CD4-positive, alpha-beta T cell (primary cell): ENCODE measurements around the gene PI4KB. TPM values are rescaled to one million over a fixed set of nuclear protein-coding genes. Genes with fewer than 3 reads are reported as not detected.

Source experiments
- ATAC-seq: fragments of 200-7000 bp; cut with Tn5 transposase; one replicate; pipeline ENCODE4 v1.10.0; 2022; ENCODE audit warnings: mild to moderate bottlenecking; ENCODE audit not compliant: poor library complexity
- CTCF ChIA-PET: fragments of 350-600 bp; sonication (Branson Sonifier 250); formaldehyde crosslinking; loops from one replicate; lab custom pipeline; 2021; ENCODE audit warnings: antibody characterized with exemption, inconsistent platforms; lab: Charles Lee
- POLR2A ChIA-PET: fragments of 350-600 bp; sonication (Branson Sonifier 250); formaldehyde crosslinking; loops from one replicate; lab custom pipeline; 2021; ENCODE audit warnings: antibody characterized with exemption, inconsistent platforms; lab: Charles Lee
- DNase-seq, 14 experiments: peaks; one replicate each; pipeline ENCODE4 v3.0.0-alpha.2; 2013 to 2020; ENCODE audit warnings: mixed read lengths in 2 of 14
- H3K27ac ChIP-seq, 2 donors: one replicate each; pipeline versions ENCODE4 v1.5.1 to v1.7.0; 2013; ENCODE audit warnings: low read length in 2 of 2, low read depth in 1 of 2, mild to moderate bottlenecking in 1 of 2
- H3K27me3 ChIP-seq, 2 experiments: 1 replicate in 1 of 2; 2 replicates in 1 of 2; pipeline versions ENCODE4 v1.6.1 to v1.7.0; 2013; ENCODE audit warnings: low read length in 2 of 2, control low read depth in 1 of 2, mild to moderate bottlenecking in 1 of 2, moderate library complexity in 1 of 2; ENCODE audit not compliant: insufficient read depth in 2 of 2, control insufficient read depth in 1 of 2
- H3K36me3 ChIP-seq: one replicate; pipeline ENCODE4 v1.6.1; 2013; ENCODE audit warnings: low read length, control low read depth; ENCODE audit not compliant: insufficient read depth
- H3K4me1 ChIP-seq: one replicate; pipeline ENCODE4 v1.6.1; 2013; ENCODE audit warnings: low read length, control low read depth; ENCODE audit not compliant: insufficient read depth
- H3K4me3 ChIP-seq: one replicate; pipeline ENCODE4 v1.5.1; 2013; ENCODE audit warnings: mild to moderate bottlenecking, low read length, moderate library complexity
- H3K9me3 ChIP-seq, 2 experiments: 1 replicate in 1 of 2; 2 replicates in 1 of 2; pipeline versions ENCODE4 v1.6.1 to v1.7.0; 2013; ENCODE audit warnings: low read length in 2 of 2, mild to moderate bottlenecking in 2 of 2, control low read depth in 1 of 2, moderate library complexity in 1 of 2; ENCODE audit not compliant: control insufficient read depth in 1 of 2, insufficient read depth in 1 of 2
- H3K27ac Mint-ChIP-seq: one replicate; pipeline ENCODE4 v1.8.0; 2020; ENCODE audit warnings: mixed read lengths
- H3K27me3 Mint-ChIP-seq: one replicate; pipeline ENCODE4 v1.8.0; 2021; ENCODE audit warnings: mixed read lengths
- H3K36me3 Mint-ChIP-seq: one replicate; pipeline ENCODE4 v1.8.0; 2021; ENCODE audit warnings: low read depth, mixed read lengths
- H3K4me1 Mint-ChIP-seq: one replicate; pipeline ENCODE4 v1.8.0; 2021; ENCODE audit warnings: low read depth, mixed read lengths
- H3K4me3 Mint-ChIP-seq: one replicate; pipeline ENCODE4 v1.8.0; 2020; ENCODE audit warnings: mild to moderate bottlenecking, mixed read lengths
- H3K9me3 Mint-ChIP-seq: one replicate; pipeline ENCODE4 v1.8.0; 2020; ENCODE audit warnings: mixed read lengths
- intact Hi-C, 2 experiments: fragments of 100-400 bp; cut with DNase I in 1 of 2; cut with micrococcal nuclease in 1 of 2; formaldehyde crosslinking; loops; one replicate each; pipeline versions ENCODE4 v1.15.1 to v1.9.0; 2023 to 2025; cut with DNase I, micrococcal nuclease
- total RNA-seq, 174 experiments: library from RNA in 2 of 174; stranded (reverse) in 2 of 174; gene quantifications; one replicate each; pipeline ENCODE4 v1.2.3 and lab custom pipeline; 2021 to 2026
- TF ChIP-seq, protein P1 (sequence below): fragments of 200-600 bp; IDR thresholded peaks from one replicate; pipeline ENCODE4 v1.8.0; 2022; ENCODE audit warnings: antibody characterized with exemption, mild to moderate bottlenecking

Gene PI4KB
- total RNA-seq, 2 experiments from 2014 or later: 50.2 to 51.0 TPM

GRCh38 chr1:151251656-151252470 lies 75.4 kb downstream of the PI4KB start:
- intact Hi-C loops: loop anchor here (1.0 to 10.0 kb wide), 4 partner anchors 56 to 237 kb away; no protein-coding TSS in a partner anchor
- Histone ChIP-seq H3K27me3 (no peaks in the 10 kb centered on the region), H3K4me1 (peaks cover 16% of the 10 kb centered on the region), H3K4me3 (no peak overlapping the region), H3K27ac (no peak overlapping the region), H3K9me3 (no peaks in the 10 kb centered on the region), H3K36me3 (peaks cover 23% of the 10 kb centered on the region)
- TF ChIP-seq, protein P1, sequence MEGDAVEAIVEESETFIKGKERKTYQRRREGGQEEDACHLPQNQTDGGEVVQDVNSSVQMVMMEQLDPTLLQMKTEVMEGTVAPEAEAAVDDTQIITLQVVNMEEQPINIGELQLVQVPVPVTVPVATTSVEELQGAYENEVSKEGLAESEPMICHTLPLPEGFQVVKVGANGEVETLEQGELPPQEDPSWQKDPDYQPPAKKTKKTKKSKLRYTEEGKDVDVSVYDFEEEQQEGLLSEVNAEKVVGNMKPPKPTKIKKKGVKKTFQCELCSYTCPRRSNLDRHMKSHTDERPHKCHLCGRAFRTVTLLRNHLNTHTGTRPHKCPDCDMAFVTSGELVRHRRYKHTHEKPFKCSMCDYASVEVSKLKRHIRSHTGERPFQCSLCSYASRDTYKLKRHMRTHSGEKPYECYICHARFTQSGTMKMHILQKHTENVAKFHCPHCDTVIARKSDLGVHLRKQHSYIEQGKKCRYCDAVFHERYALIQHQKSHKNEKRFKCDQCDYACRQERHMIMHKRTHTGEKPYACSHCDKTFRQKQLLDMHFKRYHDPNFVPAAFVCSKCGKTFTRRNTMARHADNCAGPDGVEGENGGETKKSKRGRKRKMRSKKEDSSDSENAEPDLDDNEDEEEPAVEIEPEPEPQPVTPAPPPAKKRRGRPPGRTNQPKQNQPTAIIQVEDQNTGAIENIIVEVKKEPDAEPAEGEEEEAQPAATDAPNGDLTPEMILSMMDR: peak; percentile 90
- Mint-ChIP-seq H3K36me3 (peaks cover 33% of the 10 kb centered on the region), H3K4me3 (peak overlapping the region; percentile 48), H3K4me1 (peaks cover 25% of the 10 kb centered on the region), H3K9me3 (no peaks in the 10 kb centered on the region), H3K27ac (peak overlapping the region; percentile 4), H3K27me3 (peaks cover 4% of the 10 kb centered on the region)
- POLR2A ChIA-PET: interaction anchor here (0.7 to 1.2 kb wide), 6 partner anchors 30 to 227 kb away, joined by 3 to 8 read pairs (median 7); partner anchors contain the start of genes PSMB4, TNFAIP8L2, VPS72 and ZNF687
- ATAC-seq (peak; percentile 53), DNase-seq (peak; percentile 38 to 86 (median 57))
- CTCF ChIA-PET: interaction anchor here (0.6 to 2.2 kb wide), 18 partner anchors 10 to 181 kb away, joined by 3 to 16 read pairs (median 4); partner anchors contain the start of genes PSMB4, VPS72 and ZNF687

DNA sequence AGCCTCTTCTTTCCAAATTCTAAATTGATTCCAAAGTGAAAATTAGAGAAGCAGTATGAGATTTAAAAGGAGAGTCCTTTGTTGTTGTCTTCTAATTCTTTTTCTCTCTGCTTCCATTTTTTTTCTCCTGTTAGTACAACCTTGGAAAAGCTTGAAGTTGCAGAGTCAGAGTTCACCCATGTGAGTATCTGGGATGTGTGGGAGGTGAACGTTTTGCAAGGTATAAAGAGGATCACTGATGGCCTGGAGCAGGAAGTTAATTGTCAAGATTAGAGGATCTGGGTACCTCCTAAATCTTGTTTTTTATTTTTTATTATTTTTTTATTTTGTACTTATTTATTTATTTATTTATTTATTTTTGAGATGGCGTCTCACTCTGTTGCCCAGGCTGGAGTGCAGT lies 80.4 kb downstream of the PI4KB start:
- intact Hi-C loops: no loop called here
- no peaks in the 10 kb centered on the region for H3K9me3 ChIP-seq
- ChIA-PET POLR2A (interaction anchor here (1.0 kb wide), 1 partner anchor 47 kb away, joined by 3 read pairs; no protein-coding TSS in a partner anchor), CTCF (no interaction called here)
- H3K27ac ChIP-seq: no peak overlapping the region
- no peaks in the 10 kb centered on the region for H3K27me3 ChIP-seq
- peaks cover 4% of the 10 kb centered on the region for H3K4me1 Mint-ChIP-seq
- H3K4me1 ChIP-seq: no peaks in the 10 kb centered on the region
- H3K36me3 Mint-ChIP-seq: peaks cover 72% of the 10 kb centered on the region
- H3K4me3 ChIP-seq: no peak overlapping the region
- H3K9me3 Mint-ChIP-seq: no peaks in the 10 kb centered on the region
- ATAC-seq: no peak
- H3K36me3 ChIP-seq: peaks cover 61% of the 10 kb centered on the region
- TF ChIP-seq, protein P1: no peak
- no peak overlapping the region for H3K27ac Mint-ChIP-seq
- no peak for DNase-seq
- no peak overlapping the region for H3K4me3 Mint-ChIP-seq
- no peaks in the 10 kb centered on the region for H3K27me3 Mint-ChIP-seq

- POLR2A ChIA-PET: interaction anchor here (1.0 kb wide), 1 partner anchor 10 kb away, joined by 3 read pairs; no protein-coding TSS in a partner anchor
- DNase-seq: no peak
- H3K27me3 Mint-ChIP-seq: no peaks in the 10 kb centered on the region
- Histone ChIP-seq H3K27ac (no peak overlapping the region), H3K9me3 (no peaks in the 10 kb centered on the region), H3K36me3 (peaks cover 75% of the 10 kb centered on the region), H3K4me3 (no peak overlapping the region), H3K27me3 (no peaks in the 10 kb centered on the region), H3K4me1 (no peaks in the 10 kb centered on the region)
- ATAC-seq: no peak
- no peaks in the 10 kb centered on the region for H3K4me1 Mint-ChIP-seq
- intact Hi-C loops: no loop called here
- TF ChIP-seq, protein P1: no peak
- CTCF ChIA-PET: no interaction called here
- H3K9me3 Mint-ChIP-seq: no peaks in the 10 kb centered on the region
- no peak overlapping the region for H3K4me3 Mint-ChIP-seq
- no peak overlapping the region for H3K27ac Mint-ChIP-seq
- peaks cover 91% of the 10 kb centered on the region for H3K36me3 Mint-ChIP-seq
These were observed 83.5 kb downstream of the PI4KB start for GRCh38 chr1:151243683-151244216.
